22Rv1 (cell line): ENCODE data around the gene EIF2S1.

Experiments used
- CTCF ChIP-seq: fragments of 450-650 bp; IDR thresholded peaks from 2 replicates; pipeline ENCODE4 v1.5.1; 2017; ENCODE audit warnings: mild to moderate bottlenecking
- ZFX ChIP-seq: fragments of 450-650 bp; IDR thresholded peaks from 2 replicates; pipeline ENCODE4 v1.6.1; 2017; ENCODE audit warnings: antibody characterized with exemption, borderline replicate concordance

- TF ChIP-seq CTCF (no peak), ZFX (no peak)
These were observed 63.3 kb downstream of the EIF2S1 start for GRCh38 chr14:67423424-67423823.
